Motor neuron (in vitro differentiated cells): Measurements from ENCODE around the gene CDAN1. TPM values are rescaled to one million over a fixed set of nuclear protein-coding genes. Genes with fewer than 3 reads are reported as not detected.
"Not testable (repeated sequence)": the region's sequence is repeated elsewhere in the genome, so short reads cannot be mapped to it uniquely, and the experiment has no call there.

Experiments
- ATAC-seq, 8 experiments: fragments of 200-7000 bp; cut with Tn5 transposase; replicated peaks in 6 of 8; 2 replicates each; pipeline ENCODE4 v1.8.0; 2021; ENCODE audit warnings: mild to moderate bottlenecking in 8 of 8, moderate library complexity in 8 of 8
- H3K27ac ChIP-seq, 2 donors: fragments of 250-450 bp; sonication (Bioruptor Pico); 2 replicates each; pipeline ENCODE4 v1.9.0; 2021; ENCODE audit warnings: antibody characterized with exemption in 2 of 2, mild to moderate bottlenecking in 2 of 2, moderate library complexity in 1 of 2
- H3K4me1 ChIP-seq, 2 donors: fragments of 250-450 bp; sonication (Bioruptor Pico); replicated peaks in 1 of 2; 2 replicates each; pipeline ENCODE4 v1.6.1; 2021; ENCODE audit warnings: antibody characterized with exemption in 2 of 2, mild to moderate bottlenecking in 2 of 2, moderate library complexity in 1 of 2
- H3K4me3 ChIP-seq, 5 donors: fragments of 250-450 bp; sonication (Bioruptor Pico); 2 replicates each; pipeline ENCODE4 v1.9.0; 2021; ENCODE audit warnings: antibody characterized with exemption in 5 of 5, mild to moderate bottlenecking in 5 of 5, moderate library complexity in 4 of 5
- WGBS, 10 experiments: fragments of 450-650 bp; shearing (Covaris generic); methylation state at CpG; one replicate each; pipeline ENCODE4 v1.0.0; 2022; 5-methylcytosine and 5-hydroxymethylcytosine counted together
- in situ Hi-C, 9 experiments: fragments of 400-800 bp; cut with MboI; loops; one replicate each; pipeline ENCODE4 v1.15.0; 2021; ENCODE audit warnings: low sequenced_read_pairs in 9 of 9, low pct_unique_long_range_greater_than_20kb in 2 of 9; ENCODE audit not compliant: unreplicated experiment in 9 of 9
- total RNA-seq, 8 experiments: library from RNA; unstranded; fragments of 300-600 nt; gene quantifications; 2 replicates each; pipeline versions ENCODE4 v1.2.3 to v1.2.4, GENCODE V29; 2022

The CDAN1 gene
- total RNA-seq, 8 experiments from 2014 or later, result 5.0 to 15.4 (median 10.0) TPM

DNA sequence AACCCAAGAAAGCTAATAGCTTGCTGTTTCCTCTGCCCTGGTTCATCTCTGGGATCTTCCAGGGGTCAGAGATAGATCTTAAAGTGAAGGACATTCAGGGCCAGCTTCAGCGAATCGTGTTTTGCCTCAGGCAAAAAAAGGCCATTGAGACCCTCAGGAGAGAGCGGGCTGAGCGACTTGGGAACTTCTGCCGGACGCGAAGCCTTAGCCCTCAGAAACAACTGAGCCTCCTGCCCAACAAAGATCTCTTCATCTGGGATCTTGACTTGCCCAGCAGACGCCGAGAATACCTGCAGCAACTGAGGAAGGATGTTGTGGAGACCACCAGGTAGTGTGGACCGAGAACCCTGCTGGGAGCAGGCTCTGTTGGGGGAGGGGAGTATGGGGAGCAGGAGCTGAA, 42.5 kb downstream of the CDAN1 start:
- in situ Hi-C loops, result loop anchor here in 1 of 9 experiments (25.0 kb wide), 1 partner anchor 593 kb away; no protein-coding TSS in a partner anchor
- no peak overlapping the region for H3K4me3 ChIP-seq
- no peaks in the 10 kb centered on the region for H3K4me1 ChIP-seq
- WGBS, 10 experiments, result 75 to 100% (median 98%) methylated on average over 6 to 9 of the region's 10 CpGs; no CpG with 5 or more reads in 6 of the 10 experiments
- ATAC-seq, result no peak
- no peak overlapping the region for H3K27ac ChIP-seq

DNA sequence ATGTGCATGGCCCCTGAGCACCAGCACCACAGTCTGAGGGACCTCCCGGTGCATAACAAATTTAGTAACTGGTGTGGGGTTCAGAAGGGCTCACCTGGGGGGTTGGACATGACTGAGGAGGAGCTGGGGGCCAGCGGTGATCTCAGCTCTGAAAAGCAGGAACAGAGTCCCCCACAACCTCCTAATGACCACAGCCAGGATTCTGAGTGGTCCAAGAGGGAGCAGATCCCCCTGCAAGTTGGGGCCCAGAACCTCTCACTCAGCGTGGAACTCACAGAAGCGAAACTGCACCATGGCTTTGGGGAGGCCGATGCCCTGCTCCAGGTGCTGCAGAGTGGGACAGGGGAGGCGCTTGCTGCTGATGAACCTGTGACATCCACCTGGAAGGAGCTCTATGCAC, 43.0 kb downstream of the CDAN1 start:
- no peak overlapping the region for H3K4me3 ChIP-seq
- no peak for ATAC-seq
- WGBS, 10 experiments, result 96 to 100% methylated on average over 2 to 3 of the region's 6 CpGs; no CpG with 5 or more reads in 8 of the 10 experiments
- in situ Hi-C loops, result loop anchor here in 1 of 9 experiments (25.0 kb wide), 1 partner anchor 593 kb away; no protein-coding TSS in a partner anchor
- no peak overlapping the region for H3K27ac ChIP-seq
- no peaks in the 10 kb centered on the region for H3K4me1 ChIP-seq

DNA sequence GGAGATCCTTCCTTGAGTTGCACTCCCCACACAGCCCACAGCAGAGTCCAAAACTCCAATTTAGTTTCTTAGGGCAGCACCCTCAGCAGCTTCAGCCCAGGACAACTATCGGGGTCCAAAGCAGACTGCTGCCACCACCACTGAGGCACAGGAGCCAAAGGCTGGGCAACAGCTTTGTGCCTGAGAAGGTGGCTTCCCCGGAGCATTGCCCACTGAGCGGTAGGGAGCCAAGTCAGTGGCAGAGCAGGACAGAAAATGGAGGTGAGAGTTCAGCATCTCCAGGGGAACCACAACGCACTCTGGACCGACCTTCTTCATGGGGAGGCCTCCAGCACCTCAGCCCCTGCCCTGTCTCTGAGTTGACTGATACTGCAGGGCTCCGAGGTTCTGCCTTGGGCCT, 43.4 kb downstream of the CDAN1 start:
- Histone ChIP-seq H3K4me1 (no peaks in the 10 kb centered on the region), H3K27ac (no peak overlapping the region), H3K4me3 (no peak overlapping the region)
- no peak for ATAC-seq
- in situ Hi-C loops, result loop anchor here in 1 of 9 experiments (25.0 kb wide), 1 partner anchor 594 kb away; no protein-coding TSS in a partner anchor
- WGBS, 10 experiments, result 76 to 95% (median 90%) methylated on average over 1 to 3 of the region's 6 CpGs; no CpG with 5 or more reads in 5 of the 10 experiments

DNA sequence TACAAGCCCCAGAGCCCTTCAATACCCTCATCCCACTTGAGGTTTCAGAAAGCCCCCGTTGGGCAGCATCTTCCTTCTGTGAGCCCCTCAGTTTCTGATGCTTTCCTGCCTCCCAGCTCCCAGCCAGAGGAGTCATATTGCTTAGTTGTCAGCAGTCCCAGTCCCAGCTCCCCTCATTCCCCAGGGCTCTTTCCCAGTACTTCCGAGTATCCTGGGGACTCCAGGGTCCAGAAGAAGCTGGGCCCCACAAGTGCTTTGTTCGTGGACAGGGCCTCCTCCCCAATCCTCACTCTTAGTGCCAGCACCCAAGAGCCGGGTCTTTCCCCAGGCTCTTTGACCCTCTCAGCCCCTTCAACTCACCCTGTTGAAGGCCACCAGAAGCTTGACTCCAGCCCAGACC, 43.9 kb downstream of the CDAN1 start:
- Histone ChIP-seq H3K4me1 (no peaks in the 10 kb centered on the region), H3K27ac (no peak overlapping the region), H3K4me3 (no peak overlapping the region)
- in situ Hi-C loops, result loop anchor here in 1 of 9 experiments (25.0 kb wide), 1 partner anchor 594 kb away; no protein-coding TSS in a partner anchor
- 53 to 100% (median 82%) methylated on average over 1 to 3 of the region's 4 CpGs; no CpG with 5 or more reads in 3 of the 10 experiments for WGBS, 10 experiments
- ATAC-seq, result no peak

DNA sequence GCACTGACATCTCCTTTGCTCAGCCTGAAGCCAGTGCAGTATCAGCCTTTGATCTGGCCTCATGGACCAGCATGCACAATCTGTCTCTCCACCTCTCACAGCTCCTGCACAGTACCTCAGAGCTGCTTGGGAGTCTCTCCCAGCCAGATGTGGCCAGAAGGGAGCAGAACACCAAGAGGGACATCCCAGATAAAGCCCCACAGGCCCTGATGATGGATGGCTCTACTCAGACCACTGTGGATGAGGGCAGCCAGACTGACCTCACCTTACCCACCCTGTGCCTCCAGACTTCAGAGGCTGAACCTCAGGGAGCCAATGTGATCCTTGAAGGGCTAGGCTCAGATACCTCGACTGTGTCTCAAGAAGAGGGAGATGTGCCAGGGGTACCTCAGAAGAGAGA, 44.4 kb downstream of the CDAN1 start:
- Histone ChIP-seq H3K4me1 (no peaks in the 10 kb centered on the region), H3K4me3 (no peak overlapping the region), H3K27ac (no peak overlapping the region)
- 71 to 100% methylated on average over 1 of the region's 1 CpG; no CpG with 5 or more reads in 8 of the 10 experiments for WGBS, 10 experiments
- in situ Hi-C loops, result loop anchor here in 1 of 9 experiments (25.0 kb wide), 1 partner anchor 595 kb away; no protein-coding TSS in a partner anchor
- no peak for ATAC-seq

DNA sequence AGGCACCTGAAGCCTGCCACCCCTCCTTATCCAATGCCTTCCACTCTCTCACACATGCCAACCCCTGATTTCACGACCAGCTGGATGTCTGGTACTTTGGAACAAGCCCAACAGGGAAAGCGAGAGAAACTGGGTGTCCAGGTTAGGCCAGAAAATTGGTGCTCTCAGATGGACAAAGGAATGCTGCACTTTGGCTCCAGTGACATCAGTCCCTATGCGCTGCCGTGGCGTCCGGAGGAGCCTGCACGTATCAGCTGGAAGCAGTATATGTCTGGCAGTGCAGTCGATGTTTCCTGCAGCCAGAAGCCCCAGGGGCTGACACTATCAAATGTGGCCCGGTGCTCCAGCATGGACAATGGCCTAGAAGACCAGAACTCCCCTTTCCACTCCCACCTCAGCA, 45.2 kb downstream of the CDAN1 start:
- 79 to 100% (median 95%) methylated on average over 1 to 9 of the region's 9 CpGs; no CpG with 5 or more reads in 2 of the 10 experiments for WGBS, 10 experiments
- no peak overlapping the region for H3K4me3 ChIP-seq
- no peak for ATAC-seq
- H3K4me1 ChIP-seq, result no peaks in the 10 kb centered on the region
- H3K27ac ChIP-seq, result no peak overlapping the region
- in situ Hi-C loops, result loop anchor here in 1 of 9 experiments (25.0 kb wide), 1 partner anchor 596 kb away; no protein-coding TSS in a partner anchor

DNA sequence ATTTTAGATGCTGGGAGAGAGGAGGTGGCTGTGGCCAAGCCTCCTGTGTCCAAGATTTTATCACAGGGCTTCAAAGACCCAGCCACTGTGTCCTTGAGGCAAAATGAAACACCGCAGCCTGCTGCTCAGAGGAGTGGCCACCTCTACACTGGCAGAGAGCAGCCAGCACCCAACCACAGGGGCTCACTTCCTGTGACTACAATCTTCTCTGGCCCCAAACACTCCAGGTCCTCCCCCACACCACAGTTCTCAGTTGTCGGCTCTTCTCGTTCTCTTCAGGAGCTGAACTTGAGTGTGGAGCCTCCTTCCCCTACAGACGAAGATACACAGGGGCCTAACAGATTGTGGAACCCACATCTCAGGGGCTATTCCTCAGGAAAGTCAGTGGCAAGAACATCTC, 45.6 kb downstream of the CDAN1 start:
- Histone ChIP-seq H3K4me3 (no peak overlapping the region), H3K4me1 (no peaks in the 10 kb centered on the region), H3K27ac (no peak overlapping the region)
- WGBS, 10 experiments, result 57 to 100% methylated on average over 1 of the region's 4 CpGs; no CpG with 5 or more reads in 8 of the 10 experiments
- ATAC-seq, result no peak
- in situ Hi-C loops, result loop anchor here in 1 of 9 experiments (25.0 kb wide), 1 partner anchor 596 kb away; no protein-coding TSS in a partner anchor

DNA sequence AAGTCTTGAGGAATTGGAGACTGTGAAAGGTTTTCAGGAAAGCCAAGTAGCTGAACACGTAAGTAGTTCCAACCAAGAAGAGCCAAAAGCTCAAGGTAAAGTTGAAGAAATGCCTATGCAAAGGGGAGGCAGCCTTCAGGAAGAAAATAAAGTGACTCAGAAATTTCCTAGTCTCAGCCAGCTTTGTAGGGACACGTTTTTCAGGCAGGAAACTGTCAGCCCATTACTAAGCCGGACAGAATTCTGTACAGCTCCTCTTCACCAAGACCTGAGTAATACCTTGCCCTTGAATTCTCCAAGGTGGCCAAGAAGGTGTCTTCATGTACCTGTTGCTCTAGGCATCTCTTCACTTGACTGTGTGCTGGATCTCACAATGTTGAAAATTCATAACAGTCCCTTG, 48.6 kb downstream of the CDAN1 start:
- WGBS, 10 experiments, result 43 to 100% (median 78%) methylated on average over 2 to 3 of the region's 3 CpGs; no CpG with 5 or more reads in 4 of the 10 experiments
- Histone ChIP-seq H3K4me3 (no peak overlapping the region), H3K4me1 (no peaks in the 10 kb centered on the region), H3K27ac (no peak overlapping the region)
- in situ Hi-C loops, result loop anchor here in 1 of 9 experiments (25.0 kb wide), 1 partner anchor 599 kb away; no protein-coding TSS in a partner anchor
- ATAC-seq, result no peak

DNA sequence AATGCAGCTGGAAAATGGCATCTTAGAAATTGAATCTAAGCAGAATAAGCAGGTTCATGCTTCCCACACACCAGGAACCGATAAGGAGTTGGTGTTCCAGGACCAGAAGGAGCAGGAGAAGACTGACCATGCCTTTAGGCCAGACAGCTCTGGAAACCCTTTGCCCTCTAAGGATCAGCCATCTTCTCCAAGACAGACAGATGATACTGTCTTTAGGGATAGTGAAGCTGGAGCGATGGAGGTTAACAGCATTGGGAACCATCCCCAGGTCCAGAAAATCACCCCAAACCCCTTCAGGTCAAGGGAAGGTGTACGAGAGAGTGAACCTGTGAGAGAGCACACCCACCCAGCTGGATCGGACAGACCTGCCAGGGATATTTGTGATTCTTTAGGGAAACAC, 49.2 kb downstream of the CDAN1 start:
- in situ Hi-C loops, result loop anchor here in 1 of 9 experiments (25.0 kb wide), 1 partner anchor 600 kb away; no protein-coding TSS in a partner anchor
- no peak overlapping the region for H3K4me3 ChIP-seq
- H3K27ac ChIP-seq, result no peak overlapping the region
- WGBS, 10 experiments, result 83 to 100% (median 92%) methylated on average over 1 to 4 of the region's 4 CpGs; no CpG with 5 or more reads in 2 of the 10 experiments
- H3K4me1 ChIP-seq, result no peaks in the 10 kb centered on the region
- no peak for ATAC-seq

DNA sequence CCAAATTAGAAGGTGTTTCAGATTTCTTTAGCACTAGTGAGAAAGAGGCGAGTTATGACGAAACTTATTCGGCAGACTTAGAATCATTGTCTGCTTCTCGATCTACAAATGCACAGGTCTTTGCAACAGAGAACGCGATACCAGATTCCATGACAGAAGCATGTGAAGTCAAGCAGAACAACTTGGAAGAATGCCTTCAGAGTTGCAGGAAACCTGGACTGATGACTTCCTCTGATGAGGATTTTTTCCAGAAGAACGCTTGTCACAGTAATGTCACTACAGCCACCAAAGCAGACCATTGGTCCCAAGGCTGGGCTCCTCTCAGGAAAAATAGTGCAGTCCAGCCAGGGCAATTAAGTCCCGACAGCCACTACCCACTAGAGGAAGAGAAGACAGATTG, 50.6 kb downstream of the CDAN1 start:
- Histone ChIP-seq H3K27ac (no peak overlapping the region), H3K4me1 (no peaks in the 10 kb centered on the region), H3K4me3 (no peak overlapping the region)
- in situ Hi-C loops, result loop anchor here in 1 of 9 experiments (25.0 kb wide), 1 partner anchor 601 kb away; no protein-coding TSS in a partner anchor
- WGBS, 10 experiments, result 93 to 100% (median 99%) methylated on average over 1 to 7 of the region's 8 CpGs; no CpG with 5 or more reads in 2 of the 10 experiments
- no peak for ATAC-seq

DNA sequence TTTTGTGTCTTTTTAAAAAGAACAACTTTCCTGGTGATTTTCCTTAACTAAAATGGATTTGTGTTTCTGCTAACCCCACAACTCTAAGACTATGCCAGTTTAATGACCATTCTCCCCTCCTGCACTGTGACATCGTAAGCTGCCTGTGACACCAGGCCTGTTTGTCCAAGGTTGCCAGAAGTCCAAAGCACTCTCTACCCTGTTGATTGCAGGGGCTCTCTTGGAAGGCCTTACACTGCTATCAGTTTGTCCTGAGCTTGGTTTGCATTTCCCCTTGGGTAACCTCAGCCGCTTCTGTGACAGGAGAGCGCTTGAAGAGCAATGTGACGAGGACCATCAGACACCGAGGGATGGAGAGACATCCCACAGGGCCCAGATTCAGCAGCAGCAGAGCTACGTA, 55.8 kb downstream of the CDAN1 start:
- H3K4me1 ChIP-seq, result no peaks in the 10 kb centered on the region
- in situ Hi-C loops, result loop anchor here in 1 of 9 experiments (25.0 kb wide), 1 partner anchor 606 kb away; no protein-coding TSS in a partner anchor
- ATAC-seq, result no peak
- no peak overlapping the region for H3K4me3 ChIP-seq
- no peak overlapping the region for H3K27ac ChIP-seq
- WGBS, 10 experiments, result 80 to 100% (median 100%) methylated on average over 1 to 5 of the region's 6 CpGs; no CpG with 5 or more reads in 3 of the 10 experiments

DNA sequence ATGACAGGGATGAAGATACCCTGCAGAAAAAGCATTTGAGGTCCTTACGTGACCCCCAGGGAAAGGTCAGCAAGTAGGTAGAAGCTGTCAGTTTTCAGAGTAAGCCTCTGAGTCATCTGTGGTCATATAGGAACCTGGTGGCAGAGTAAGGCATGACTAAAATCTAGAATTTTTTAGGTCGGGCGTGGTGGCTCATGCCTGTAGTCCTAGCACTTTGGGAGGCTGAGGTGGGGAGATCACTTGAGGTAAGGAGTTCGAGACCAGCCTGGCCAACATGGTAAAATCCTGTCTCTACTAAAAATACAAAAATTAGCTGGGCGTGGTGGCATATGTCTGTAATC, 56.8 kb downstream of the CDAN1 start:
- 50 to 100% (median 94%) methylated on average over 1 to 4 of the region's 5 CpGs; no CpG with 5 or more reads in 3 of the 10 experiments for WGBS, 10 experiments
- H3K27ac ChIP-seq, result not testable (repeated sequence)

DNA sequence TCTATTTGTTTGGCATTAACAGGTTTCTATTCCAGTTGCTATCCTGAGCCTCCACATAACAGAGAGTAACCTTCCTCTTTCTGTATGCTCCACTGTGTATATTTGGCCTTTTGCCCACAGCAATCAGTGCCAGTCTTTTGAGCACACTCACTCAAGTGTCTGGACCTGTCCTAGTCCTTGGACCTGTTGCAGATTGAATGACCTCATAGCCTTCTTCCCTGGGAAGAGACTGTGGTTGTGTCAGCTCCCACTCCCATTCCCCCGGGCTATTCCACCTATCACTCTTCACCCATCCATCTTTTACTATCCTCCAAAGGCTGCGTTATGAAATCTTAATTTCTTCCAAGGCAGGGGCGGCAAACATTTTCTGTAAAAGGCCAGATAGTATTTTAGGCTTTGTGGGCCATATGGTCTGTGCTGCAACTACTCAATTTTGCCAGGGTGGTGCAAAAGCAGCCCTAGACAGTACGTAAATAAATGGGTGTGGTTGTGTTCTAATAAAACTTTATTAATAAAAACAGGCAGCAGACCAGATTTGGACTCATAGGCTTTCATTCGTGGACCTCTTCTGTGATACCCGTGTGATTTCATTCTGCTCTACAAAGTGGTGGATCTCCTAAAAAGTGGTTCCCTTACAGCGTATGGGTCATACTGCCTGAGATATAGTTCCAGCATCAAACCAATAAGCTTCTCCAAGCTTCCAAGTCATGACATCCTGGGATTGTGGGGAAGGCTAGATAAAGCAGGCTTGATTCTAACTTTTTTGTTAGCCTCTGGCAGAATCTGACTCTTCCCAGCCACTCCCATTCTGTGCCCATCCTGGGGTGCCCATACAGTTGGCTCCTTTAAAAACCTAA, 57.4 kb downstream of the CDAN1 start:
- WGBS, 10 experiments, result 79 to 100% (median 90%) methylated on average over 1 to 5 of the region's 7 CpGs; no CpG with 5 or more reads in 1 of the 10 experiments
- in situ Hi-C loops, result loop anchor here in 1 of 9 experiments (25.0 kb wide), 1 partner anchor 608 kb away; no protein-coding TSS in a partner anchor
- no peak for ATAC-seq
- Histone ChIP-seq H3K4me1 (no peaks in the 10 kb centered on the region), H3K4me3 (no peak overlapping the region), H3K27ac (no peak overlapping the region)

More for the DNA sequence above, 56.8 kb downstream of the CDAN1 start:
- in situ Hi-C loops, result loop anchor here in 1 of 9 experiments (25.0 kb wide), 1 partner anchor 607 kb away; no protein-coding TSS in a partner anchor
- not testable (repeated sequence) for H3K4me3 ChIP-seq, ATAC-seq, H3K4me1 ChIP-seq
